Adrenal gland (tissue), 5 donors: ENCODE measurements around the gene PTPRU.

Experiments
- POLR2A ChIP-seq, 2 donors: fragments of 450-650 bp; IDR thresholded peaks; one replicate each; pipeline ENCODE4 v1.6.1; 2017; ENCODE audit warnings: antibody characterized with exemption in 2 of 2, mild to moderate bottlenecking in 2 of 2, moderate library complexity in 1 of 2
- TF ChIP-seq, protein P1 (sequence below), 6 experiments: fragments of 450-650 bp in 4 of 6; fragments of 200-600 bp in 2 of 6; sonication (generic) in 1 of 6; IDR thresholded peaks; 1 replicate in 5 of 6; 2 replicates in 1 of 6; pipeline versions ENCODE4 v1.5.1 to v1.8.0; 2016 to 2021; ENCODE audit warnings: antibody characterized with exemption in 6 of 6, mild to moderate bottlenecking in 2 of 6, moderate library complexity in 1 of 6
- donor health status: DM: no; HTN: no; CAD: no.

DNA sequence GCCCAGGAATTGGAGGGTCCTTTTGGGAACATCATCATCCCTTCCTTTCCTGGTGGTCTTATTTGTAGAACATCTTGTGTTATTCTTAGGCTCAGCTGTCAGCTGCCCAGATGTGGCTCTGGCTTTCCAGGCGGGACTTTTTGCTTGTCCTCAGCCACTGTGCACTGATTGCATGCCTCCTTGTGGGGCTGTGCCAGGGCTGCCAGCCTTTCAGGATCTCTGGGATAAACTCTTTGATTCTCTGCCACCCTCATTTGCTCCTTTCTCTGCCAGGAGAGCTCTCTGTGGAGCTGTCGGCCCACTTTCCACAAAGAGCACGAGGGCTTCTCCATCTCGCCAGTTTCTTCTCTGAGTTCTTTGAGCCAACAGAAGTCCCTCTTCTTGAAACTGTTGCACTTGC lies 63.1 kb downstream of the PTPRU start:
- TF ChIP-seq, protein P1, sequence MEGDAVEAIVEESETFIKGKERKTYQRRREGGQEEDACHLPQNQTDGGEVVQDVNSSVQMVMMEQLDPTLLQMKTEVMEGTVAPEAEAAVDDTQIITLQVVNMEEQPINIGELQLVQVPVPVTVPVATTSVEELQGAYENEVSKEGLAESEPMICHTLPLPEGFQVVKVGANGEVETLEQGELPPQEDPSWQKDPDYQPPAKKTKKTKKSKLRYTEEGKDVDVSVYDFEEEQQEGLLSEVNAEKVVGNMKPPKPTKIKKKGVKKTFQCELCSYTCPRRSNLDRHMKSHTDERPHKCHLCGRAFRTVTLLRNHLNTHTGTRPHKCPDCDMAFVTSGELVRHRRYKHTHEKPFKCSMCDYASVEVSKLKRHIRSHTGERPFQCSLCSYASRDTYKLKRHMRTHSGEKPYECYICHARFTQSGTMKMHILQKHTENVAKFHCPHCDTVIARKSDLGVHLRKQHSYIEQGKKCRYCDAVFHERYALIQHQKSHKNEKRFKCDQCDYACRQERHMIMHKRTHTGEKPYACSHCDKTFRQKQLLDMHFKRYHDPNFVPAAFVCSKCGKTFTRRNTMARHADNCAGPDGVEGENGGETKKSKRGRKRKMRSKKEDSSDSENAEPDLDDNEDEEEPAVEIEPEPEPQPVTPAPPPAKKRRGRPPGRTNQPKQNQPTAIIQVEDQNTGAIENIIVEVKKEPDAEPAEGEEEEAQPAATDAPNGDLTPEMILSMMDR (IDR thresholded peaks at IDR 0.05): no peak
- no peak for TF ChIP-seq POLR2A (IDR thresholded peaks at IDR 0.05)
